ENCODE results near the gene ATP5MC3.

- TF ChIP-seq CTCF (conservative IDR thresholded peaks at IDR 0.05; ENCODE audit: low read length) (no peak), EZH2phosphoT487 (IDR thresholded peaks at IDR 0.05; ENCODE audit: borderline replicate concordance, low read depth, low read length) (no peak)
Observed at GRCh38 chr2:175176624-175177023, 4.9 kb downstream of the ATP5MC3 start.

Measured in OCI-LY7 (cell line).